GM06990 (cell line): ENCODE measurements around the gene PTBP1.
A peak's percentile ranks its signal among the peaks of the same experiment; 100 is the strongest.
"Not testable (repeated sequence)": the region's sequence is repeated elsewhere in the genome, so short reads cannot be mapped to it uniquely, and the experiment has no call there.

Experiments used
- DNase-seq: peaks from one replicate; pipeline ENCODE4 v3.0.0-alpha.2; 2011; ENCODE audit not compliant: insufficient read length; ENCODE audit errors: extremely low read depth
- H3K27me3 ChIP-seq: replicated peaks from 2 replicates; pipeline ENCODE4 v1.6.0; 2011; ENCODE audit warnings: low read length; ENCODE audit not compliant: control insufficient read depth, insufficient read depth
- H3K36me3 ChIP-seq: 2 replicates; pipeline ENCODE4 v1.5.1; 2011; ENCODE audit warnings: low read length; ENCODE audit not compliant: control insufficient read depth, insufficient read depth
- H3K4me3 ChIP-seq: replicated peaks from 2 replicates; pipeline ENCODE4 v1.5.1; 2011; ENCODE audit warnings: low read depth, mild to moderate bottlenecking, control low read depth, low read length
- TF ChIP-seq, protein P1 (sequence below): IDR thresholded peaks from 2 replicates; pipeline ENCODE4 v1.5.1; 2011; ENCODE audit warnings: low read length, control low read depth, mild to moderate bottlenecking, inconsistent platforms; ENCODE audit not compliant: insufficient read depth, poor library complexity, severe bottlenecking

PTBP1 gene

DNA sequence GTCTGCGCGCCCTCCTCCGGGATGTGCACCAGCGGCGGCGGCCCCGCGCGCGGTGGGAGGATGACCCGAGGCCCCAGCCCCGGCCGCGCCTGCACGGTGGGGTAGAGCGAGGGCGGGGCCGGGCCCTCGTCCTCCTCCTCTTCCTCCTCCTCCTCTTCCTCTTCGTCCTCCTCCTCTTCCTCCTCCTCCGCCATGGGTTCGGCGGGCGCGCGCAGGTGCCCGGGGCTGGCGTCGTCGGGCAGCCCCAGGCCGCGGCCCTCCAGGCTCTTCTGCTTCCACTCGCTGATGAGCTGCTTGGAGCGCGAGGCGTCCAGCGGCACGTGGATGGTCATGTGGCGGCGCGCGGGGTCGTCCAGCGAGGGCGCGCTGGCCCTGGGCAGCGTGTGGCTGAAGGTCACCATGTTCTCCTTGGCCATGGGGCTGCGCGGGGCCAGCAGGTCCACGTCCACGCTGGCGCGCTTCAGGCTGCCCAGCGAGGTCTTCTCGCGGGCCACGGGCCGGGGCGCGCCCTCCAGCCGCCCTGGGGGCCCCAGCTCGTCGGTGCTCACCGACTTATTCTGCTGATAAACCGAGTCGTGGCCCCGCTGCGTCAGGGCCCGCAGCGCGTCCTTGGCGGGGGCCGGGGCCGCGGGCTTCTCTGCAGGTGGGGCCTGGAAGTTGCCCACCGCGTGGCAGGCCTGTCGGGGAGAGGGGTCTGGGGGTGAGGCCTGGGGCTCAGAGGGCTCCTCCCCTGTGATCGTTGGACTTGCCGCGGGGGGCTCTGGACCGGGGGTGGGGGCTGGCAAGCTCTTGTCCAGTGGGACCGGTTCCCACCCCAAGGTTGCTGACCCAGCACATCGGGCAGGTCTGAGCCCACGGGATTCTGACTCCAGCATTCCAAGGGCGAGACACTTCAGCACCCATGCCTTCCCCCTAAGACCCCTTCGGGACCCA is 16.2 kb downstream of the PTBP1 start:
- H3K4me3 ChIP-seq: no peak overlapping the region
- no peak for DNase-seq
- TF ChIP-seq, protein P1, sequence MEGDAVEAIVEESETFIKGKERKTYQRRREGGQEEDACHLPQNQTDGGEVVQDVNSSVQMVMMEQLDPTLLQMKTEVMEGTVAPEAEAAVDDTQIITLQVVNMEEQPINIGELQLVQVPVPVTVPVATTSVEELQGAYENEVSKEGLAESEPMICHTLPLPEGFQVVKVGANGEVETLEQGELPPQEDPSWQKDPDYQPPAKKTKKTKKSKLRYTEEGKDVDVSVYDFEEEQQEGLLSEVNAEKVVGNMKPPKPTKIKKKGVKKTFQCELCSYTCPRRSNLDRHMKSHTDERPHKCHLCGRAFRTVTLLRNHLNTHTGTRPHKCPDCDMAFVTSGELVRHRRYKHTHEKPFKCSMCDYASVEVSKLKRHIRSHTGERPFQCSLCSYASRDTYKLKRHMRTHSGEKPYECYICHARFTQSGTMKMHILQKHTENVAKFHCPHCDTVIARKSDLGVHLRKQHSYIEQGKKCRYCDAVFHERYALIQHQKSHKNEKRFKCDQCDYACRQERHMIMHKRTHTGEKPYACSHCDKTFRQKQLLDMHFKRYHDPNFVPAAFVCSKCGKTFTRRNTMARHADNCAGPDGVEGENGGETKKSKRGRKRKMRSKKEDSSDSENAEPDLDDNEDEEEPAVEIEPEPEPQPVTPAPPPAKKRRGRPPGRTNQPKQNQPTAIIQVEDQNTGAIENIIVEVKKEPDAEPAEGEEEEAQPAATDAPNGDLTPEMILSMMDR: no peak
- no peaks in the 10 kb centered on the region for H3K27me3 ChIP-seq
- peaks cover 18% of the 10 kb centered on the region for H3K36me3 ChIP-seq

DNA sequence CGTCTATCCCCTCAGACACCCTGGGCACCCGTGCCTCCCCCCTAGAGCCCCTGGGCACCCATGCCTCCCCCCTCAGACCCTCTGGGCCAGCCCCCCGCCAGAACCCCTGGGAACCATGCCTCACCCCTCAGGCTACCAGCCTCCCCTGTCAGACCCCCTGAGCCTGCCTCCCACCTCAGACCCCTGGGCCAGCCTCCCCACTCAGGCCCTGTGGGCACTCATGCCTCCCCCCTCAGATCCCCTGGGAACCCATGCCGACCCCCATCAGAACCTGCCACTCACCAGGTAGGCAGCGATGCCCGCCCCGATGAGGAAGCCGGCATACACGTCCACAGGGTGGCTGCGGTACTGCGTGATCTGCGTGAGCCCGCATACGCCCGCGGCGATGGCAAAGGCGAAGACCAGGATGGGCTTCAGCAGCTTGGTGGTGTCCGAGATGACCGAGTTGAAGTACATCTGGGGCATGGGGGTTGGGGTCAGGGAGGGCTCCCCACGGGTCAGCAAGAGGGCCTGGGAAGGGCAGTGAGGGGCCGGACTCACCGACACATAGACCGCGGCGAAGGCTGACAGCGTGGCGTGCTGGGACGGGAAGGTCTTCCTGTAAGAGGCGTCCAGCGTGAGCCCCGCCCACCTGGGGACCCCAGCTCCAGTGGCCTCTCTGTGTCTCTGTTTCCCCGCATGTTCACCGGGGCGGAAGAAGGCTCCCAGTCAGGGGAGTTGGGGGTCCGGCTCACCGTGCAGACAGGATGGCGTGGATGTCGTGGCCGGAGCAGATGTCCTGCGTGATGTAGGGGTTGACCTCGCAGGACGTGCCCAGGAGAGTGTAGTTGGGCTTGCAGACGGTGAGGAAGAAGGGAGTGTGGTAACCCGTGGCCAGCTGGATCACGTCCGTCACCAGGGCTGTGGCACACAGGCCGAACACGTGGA is 17.2 kb downstream of the PTBP1 start:
- DNase-seq: peak; percentile 55
- TF ChIP-seq, protein P1: no peak
- peaks cover 17% of the 10 kb centered on the region for H3K36me3 ChIP-seq
- H3K4me3 ChIP-seq: no peak overlapping the region
- no peaks in the 10 kb centered on the region for H3K27me3 ChIP-seq

DNA sequence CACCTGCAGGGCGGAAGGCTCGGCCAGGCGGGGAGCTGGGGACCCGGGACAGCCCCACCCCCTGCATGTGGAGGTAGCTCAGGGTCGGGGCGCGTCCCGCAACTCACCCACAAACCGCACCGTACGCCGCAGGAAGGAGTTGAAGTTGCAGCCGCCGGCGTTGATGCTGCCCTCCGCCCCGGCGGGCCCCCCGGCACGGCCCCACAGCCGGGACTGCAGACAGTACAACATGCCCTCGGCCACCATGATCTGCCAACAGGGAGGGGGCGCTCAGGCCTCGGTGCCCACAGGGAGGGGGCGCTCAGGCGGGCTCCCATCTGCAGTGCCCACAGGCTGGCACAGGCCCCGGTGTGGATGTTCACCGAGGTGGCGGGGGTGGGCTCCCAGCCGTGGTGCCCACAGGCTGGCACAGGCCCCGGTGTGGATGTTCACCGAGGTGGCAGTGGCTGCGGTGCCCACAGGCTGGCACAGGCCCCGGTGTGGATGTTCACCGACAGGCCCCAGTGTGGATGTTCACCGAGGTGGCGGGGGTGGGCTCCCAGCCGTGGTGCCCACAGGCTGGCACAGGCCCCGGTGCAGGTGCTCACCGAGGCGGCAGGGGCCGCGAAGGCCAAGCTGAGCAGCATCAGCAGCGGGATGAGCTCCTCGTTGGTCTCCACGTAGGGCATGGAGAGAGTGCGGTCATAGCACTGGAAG is 18.0 kb downstream of the PTBP1 start:
- no peak for DNase-seq

DNA sequence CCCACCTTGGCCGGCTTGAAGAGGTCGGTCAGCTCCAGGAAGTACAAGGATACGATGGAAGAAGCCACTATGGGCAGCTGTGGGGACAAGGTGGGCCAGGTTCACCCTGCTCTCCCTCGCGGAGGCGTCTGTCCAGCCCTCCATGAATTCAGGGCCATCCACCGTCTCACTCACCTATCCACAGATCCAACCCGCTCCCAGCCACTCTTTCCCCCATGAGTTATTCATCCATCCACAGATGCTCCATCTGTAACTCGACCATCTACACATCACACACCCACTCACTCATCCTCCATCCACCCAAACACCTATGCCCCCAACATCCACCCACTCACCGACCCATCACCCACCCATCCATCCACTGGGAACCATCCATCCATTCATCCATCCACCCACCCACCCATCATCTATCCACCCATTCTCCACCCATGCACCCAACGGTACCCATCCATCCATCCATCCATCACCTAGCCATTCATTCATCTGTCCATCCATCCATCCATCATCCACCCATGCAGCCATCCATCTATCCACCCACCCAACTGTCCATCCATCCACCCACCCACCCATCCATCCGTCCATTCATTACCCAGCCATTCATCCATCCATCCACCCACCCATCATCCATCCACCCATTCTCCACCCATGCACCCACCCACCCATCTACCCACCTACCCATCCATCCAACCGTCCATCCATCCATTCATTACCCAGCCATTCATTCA is 18.7 kb downstream of the PTBP1 start:
- no peak for DNase-seq
- H3K36me3 ChIP-seq: peaks cover 4% of the 10 kb centered on the region
- TF ChIP-seq, protein P1: no peak
- no peaks in the 10 kb centered on the region for H3K27me3 ChIP-seq
- no peak overlapping the region for H3K4me3 ChIP-seq

More for the DNA sequence above, 18.0 kb downstream of the PTBP1 start:
- H3K36me3 ChIP-seq: peaks cover 11% of the 10 kb centered on the region
- H3K4me3 ChIP-seq: no peak overlapping the region
- TF ChIP-seq, protein P1: no peak
- no peaks in the 10 kb centered on the region for H3K27me3 ChIP-seq

DNA sequence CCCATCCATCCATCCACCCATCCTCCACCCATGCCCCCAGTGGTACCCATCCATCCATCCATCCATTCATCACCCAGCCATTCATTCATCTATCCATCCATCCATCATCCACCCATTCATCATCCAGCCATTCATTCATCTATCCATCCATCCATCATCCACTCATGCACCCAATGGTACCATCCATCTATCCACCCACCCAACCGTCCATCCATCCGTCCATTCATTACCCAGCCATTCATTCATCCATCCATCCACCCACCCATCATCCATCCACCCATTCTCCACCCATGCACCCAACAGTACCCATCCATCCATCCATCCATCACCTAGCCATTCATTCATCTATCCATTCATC is 19.2 kb downstream of the PTBP1 start:
- no peak for DNase-seq
- TF ChIP-seq, protein P1: no peak
- H3K27me3 ChIP-seq: no peaks in the 10 kb centered on the region
- peaks cover 3% of the 10 kb centered on the region for H3K36me3 ChIP-seq
- H3K4me3 ChIP-seq: no peak overlapping the region

DNA sequence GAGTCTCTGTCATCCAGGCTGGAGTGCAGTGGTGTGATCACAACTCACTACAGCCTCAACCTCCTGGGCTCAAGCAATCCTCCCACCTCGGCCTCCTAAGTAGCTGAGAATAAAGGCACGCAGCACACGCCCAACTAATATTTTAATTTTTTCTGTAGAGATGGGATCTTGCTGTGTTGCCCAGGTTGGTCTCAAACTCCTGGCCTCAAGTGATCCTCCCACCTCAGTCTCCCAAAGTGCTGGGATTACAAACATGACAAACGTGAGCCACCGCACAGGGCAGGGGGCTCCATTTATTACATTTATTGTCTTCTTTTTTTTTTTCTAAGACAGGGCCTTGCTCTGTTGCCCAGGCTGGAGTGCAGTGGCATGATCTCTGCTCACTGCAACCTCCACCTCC is 23.0 kb downstream of the PTBP1 start:
- DNase-seq, H3K27me3 ChIP-seq, H3K36me3 ChIP-seq, H3K4me3 ChIP-seq: not testable (repeated sequence)
